ENCODE data around the gene CAND1. TPM values are rescaled to one million over a fixed set of nuclear protein-coding genes. Genes with fewer than 3 reads are reported as not detected.

Gene CAND1
- total RNA-seq, 1 donor from 2014 or later, result 37.1 TPM

DNA sequence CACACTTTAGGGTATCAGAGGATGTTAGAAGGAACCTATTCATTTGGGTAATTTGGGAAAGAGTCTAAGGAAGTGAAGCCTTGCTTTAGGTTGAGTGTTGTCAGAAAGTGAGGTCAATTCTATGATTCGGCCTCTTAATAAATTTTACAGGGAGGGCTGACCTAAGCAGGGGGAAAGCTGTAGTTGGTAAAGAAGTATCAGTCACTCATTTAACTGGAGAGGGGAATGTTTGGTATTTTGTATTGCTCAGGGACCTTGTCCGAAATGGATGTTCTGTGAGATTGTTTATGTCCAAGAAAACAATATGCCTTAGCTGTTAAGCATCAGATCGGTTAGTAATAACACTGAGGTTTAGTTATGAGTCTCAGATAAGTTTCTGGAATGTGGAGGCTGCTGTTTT is 7.3 kb downstream of the CAND1 start:
- ATAC-seq, result no peak
- DNase-seq (ENCODE audit: missing footprints), result no peak
- intact Hi-C loops (cut with DNase I), result no loop called here

DNA sequence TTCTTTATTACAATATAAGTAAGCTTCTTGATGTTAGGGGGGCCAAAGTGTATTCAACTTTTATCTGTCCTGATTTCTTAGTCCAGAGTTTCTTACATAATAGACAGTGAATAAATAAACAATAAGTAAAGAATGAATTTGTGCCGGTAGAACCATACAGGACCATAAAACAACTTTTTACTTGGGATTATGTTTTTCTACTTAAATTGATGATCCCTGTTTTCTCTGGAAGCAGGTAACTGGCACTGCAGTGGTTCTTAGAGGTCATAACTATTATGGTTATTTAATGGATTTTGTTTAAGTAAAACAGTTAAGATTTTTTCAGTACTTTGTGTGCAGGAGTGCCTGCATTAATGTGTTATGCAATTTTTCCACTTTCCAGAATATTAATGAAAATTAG is 10.5 kb downstream of the CAND1 start:
- intact Hi-C loops (cut with DNase I), result no loop called here
- ATAC-seq, result no peak
- DNase-seq (ENCODE audit: missing footprints), result no peak

DNA sequence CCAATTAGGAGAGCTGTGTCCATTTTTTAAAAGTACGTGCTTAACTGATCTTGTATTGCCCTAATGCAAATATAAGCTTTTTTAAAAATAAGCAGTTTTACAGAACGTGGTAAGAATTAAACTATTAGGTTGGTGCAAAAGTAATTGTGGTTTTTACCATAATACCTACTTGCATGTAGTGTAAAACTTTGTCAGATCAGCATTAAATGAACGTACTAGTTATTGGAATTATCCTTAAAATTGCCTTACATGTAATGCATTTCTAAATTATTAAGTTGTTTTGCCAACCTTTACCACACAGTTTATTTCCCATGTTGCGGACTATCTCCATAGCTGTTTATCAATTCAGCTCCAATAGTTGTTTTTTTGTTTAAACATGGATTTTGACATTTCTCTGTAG is 10.9 kb downstream of the CAND1 start:
- intact Hi-C loops (cut with DNase I), result no loop called here
- ATAC-seq (no peak), DNase-seq (ENCODE audit: missing footprints) (no peak)

DNA sequence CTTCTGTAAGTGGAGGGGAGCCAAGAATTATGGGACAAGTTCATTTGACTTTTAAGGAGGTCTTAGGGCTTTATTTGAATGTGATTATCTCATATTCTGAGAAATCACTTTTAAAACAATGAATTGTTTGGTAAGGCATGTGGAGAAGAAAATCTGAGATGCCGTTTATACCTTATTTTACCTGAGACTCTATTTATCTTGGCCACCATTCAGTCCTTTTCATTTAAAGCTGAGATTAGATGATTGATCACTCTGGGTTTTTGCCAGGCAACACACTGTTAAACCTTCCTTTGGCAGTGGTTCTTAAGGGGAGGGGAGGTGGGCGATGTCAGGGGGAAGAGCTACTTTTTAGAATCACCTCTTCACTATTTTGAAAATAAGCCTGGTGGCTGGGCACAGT is 11.4 kb downstream of the CAND1 start:
- intact Hi-C loops (cut with DNase I), result no loop called here
- DNase-seq (ENCODE audit: missing footprints) (no peak), ATAC-seq (no peak)

DNA sequence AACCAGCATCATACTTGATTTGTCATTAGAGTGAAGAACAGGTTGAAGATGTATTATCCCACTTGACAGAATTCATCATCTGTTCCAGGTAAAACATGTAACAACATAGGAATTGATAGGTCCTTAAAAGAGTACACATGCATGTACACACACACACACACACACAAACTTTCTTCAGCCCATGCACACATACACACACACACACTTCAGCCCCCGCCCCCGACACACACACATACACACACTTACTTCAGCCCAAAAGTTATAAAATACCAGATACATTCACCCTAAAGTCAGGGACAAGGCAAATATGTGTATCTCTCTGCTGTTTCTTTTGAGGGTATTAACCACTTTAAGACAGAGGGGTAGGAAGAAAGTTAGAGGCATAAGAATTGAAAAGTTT is 15.4 kb downstream of the CAND1 start:
- ATAC-seq, result no peak

DNA sequence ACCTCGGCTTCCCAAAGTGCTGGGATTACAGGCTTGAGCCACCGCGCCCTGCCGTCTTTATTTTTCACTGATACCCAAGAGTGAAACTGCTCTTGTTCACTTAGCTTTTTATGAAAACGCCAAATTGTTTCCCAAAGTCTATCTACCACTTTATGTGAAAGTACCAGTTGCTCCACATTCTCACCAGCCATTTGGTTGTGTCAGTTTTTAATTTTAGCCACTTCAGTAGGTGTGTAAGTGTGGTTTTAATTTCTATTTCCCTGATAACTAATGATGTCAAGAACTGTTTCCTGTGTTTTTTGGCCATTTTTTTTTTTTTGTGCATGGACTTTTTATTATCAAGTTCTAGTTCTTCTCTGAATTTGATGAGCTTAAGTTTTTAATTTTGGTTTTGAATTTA is 17.1 kb downstream of the CAND1 start:
- intact Hi-C loops (cut with DNase I), result no loop called here
- DNase-seq (ENCODE audit: missing footprints) (no peak), ATAC-seq (no peak)

More for the DNA sequence above, 15.4 kb downstream of the CAND1 start:
- no peak for DNase-seq (ENCODE audit: missing footprints)
- intact Hi-C loops (cut with DNase I), result no loop called here

DNA sequence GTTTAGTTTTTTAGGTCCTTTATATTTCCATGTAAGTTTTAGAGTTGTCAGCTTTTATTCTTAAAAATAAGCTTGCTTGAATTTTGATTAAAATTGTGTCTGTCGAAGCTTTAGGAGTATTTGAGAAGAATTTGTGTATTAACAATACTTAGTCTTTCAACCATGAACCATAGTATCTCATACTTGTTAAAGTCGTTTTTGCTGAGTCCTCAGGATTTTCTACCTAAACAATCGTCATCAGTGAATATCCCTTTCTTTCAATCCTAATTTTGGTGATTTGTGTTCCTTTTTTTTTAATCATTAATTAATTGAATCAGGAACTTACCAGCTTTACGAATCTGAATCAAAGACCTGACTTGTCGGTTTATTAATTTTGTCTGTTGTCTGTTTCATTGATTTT is 18.2 kb downstream of the CAND1 start:
- no peak for ATAC-seq

DNA sequence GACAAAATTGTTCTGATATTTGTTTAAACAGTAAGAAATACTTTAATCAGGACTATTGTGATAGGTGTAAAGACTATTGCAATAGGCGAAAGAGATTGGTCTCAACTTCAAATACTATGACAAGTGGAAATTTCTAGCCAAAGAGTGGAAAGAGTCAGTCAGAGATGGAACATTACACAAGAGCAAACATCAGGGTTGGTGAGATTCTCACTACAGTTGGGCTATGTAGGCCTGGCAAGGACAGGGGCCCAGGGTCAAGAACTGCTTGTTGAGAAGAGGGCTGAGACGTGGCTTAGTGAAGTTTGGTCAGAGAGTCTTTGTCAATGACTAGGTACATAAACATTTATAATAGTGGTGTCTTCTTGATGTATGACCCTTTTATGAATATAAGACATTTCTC is 19.4 kb downstream of the CAND1 start:
- intact Hi-C loops (cut with DNase I), result no loop called here
- DNase-seq (ENCODE audit: missing footprints), result no peak
- ATAC-seq, result no peak

More for the DNA sequence above, 18.2 kb downstream of the CAND1 start:
- DNase-seq (ENCODE audit: missing footprints), result no peak
- intact Hi-C loops (cut with DNase I), result no loop called here

DNA sequence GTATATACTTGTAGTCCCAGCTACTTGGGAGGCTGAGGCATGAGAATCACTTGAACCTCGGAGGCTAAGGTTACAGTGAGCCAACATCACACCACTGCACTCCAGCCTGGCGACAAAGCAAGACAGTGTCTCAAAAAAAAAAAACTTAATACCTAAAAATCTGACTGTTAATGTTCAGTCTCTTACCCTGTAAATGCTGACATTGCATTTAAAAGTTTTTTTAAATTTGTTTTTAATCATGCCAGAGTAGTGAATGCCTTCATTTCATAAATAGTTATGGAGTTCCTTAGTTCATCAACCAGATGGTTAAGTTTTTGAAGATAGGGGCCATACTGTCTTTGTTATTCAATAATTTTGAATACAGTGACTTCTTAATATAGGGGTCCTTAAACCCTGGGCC is 21.2 kb downstream of the CAND1 start:
- intact Hi-C loops (cut with DNase I), result no loop called here
- no peak for ATAC-seq

DNA sequence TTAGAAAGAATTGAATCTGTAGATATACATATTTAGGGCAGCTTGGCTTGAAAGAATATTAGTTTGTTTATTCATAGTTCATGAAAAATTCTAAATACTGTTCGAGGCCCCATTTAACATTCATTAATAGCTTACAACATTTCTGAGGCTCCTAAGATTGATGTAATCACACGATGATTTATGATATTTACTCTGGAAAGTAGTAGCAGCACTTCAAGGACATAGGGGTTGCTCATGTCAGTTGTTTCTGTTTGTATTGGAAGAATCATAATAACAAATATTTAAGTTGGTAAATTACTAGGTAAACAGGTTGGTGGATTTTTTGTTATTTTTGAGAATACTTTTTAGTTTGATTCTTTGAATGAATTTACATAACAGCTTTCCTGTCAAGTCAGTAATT is 30.4 kb downstream of the CAND1 start:
- DNase-seq (ENCODE audit: missing footprints) (no peak), ATAC-seq (no peak)
- intact Hi-C loops (cut with DNase I), result no loop called here

More for the DNA sequence above, 21.2 kb downstream of the CAND1 start:
- DNase-seq (ENCODE audit: missing footprints), result no peak

DNA sequence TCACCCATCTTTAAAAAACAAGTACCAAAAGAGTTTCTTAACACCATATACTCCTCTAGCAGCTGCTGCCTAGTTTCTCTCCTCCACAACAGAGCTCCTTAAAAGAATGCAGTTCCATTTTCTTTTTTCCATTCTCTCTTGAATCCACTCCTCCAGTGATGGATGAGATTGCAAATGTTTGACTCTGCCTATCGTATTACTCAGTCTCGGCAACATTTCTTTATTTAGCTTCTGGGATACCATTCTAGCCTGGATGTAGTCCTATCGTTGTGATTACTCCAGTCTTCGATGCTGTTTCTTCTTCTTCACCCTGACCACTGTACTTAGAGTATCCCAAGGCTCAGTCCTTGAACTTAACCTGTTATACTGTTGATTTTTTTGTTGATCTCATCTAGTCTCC is 30.8 kb downstream of the CAND1 start:
- ATAC-seq (no peak), DNase-seq (ENCODE audit: missing footprints) (no peak)
- intact Hi-C loops (cut with DNase I), result no loop called here

DNA sequence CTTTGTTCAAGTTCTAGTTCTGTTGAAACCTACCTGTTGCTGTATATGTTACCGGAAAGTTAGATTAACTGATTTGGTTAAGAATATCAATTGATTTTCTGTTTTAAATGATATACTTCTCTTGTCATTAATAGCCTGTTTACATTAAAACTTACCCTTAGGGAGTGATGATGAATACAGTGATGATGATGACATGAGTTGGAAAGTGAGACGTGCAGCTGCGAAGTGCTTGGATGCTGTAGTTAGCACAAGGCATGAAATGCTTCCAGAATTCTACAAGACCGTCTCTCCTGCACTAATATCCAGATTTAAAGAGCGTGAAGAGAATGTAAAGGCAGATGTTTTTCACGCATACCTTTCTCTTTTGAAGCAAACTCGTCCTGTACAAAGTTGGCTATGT is 33.0 kb downstream of the CAND1 start:
- intact Hi-C loops (cut with DNase I), result no loop called here
- no peak for DNase-seq (ENCODE audit: missing footprints)
- ATAC-seq, result no peak

DNA sequence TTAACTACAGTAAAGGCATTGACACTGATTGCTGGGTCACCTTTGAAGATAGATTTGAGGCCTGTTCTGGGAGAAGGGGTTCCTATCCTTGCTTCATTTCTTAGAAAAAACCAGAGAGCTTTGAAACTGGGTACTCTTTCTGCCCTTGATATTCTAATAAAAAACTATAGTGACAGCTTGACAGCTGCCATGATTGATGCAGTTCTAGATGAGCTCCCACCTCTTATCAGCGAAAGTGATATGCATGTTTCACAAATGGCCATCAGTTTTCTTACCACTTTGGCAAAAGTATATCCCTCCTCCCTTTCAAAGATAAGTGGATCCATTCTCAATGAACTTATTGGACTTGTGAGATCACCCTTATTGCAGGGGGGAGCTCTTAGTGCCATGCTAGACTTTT is 36.4 kb downstream of the CAND1 start:
- intact Hi-C loops (cut with DNase I), result no loop called here
- no peak for ATAC-seq
- DNase-seq (ENCODE audit: missing footprints), result no peak

DNA sequence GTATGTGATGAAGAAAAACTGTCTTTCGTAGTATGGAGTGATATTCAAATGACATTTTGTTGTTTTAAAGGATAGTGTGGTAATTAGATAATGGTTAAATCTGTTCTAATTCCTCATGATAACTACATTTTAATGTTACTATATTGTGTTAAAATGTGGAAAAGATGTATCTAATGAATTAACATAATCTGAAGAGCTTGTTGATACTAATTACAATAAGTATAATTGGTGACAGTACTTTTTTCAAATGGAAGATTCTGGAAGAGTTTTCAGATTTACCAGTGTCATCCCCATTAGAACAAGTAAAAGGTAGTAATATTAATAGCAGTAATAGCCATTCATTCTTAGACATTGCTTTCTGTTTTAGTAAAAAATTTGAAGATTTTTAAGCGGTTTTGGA is 37.6 kb downstream of the CAND1 start:
- intact Hi-C loops (cut with DNase I), result no loop called here
- DNase-seq (ENCODE audit: missing footprints), result no peak

DNA sequence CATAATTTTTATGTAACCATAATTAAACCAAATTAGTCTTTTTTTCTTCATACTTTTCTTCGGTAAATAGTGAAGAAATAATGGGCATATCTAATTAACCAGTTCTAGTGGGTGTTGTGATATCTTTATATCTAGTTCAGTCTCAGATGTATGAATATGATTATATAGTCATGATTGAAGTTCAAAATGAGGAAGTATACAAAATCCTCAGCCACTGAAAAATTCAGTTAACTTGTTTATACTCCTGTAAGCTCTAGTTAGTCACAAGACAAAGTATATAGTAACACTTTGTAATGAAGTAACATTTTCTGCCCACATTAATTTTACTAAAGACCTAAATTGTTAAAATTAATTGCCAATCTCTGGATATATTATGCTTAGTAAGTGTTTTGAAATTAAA is 46.5 kb downstream of the CAND1 start:
- ATAC-seq (no peak), DNase-seq (ENCODE audit: missing footprints) (no peak)
- intact Hi-C loops (cut with DNase I), result no loop called here

More for the DNA sequence above, 37.6 kb downstream of the CAND1 start:
- no peak for ATAC-seq

DNA sequence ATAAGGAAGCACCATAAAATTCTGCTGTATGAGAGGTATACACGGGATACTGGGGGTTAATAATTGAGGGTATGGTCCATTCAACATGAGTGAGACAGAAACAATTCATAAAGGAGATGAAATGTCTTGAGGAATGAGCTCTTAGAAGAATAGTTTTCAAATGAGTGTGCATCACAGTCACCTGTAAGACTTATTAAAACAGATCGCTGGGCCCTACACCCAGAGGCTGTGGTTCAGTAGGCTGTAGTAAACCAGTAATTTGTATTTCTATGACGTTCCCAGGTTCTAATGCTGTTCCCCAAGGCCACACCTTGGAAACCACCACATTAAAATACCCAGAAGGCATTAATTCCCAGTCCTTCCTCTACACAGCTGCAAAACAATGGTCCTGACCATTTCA is 49.6 kb downstream of the CAND1 start:
- DNase-seq (ENCODE audit: missing footprints) (no peak), ATAC-seq (no peak)
- intact Hi-C loops (cut with DNase I), result no loop called here

DNA sequence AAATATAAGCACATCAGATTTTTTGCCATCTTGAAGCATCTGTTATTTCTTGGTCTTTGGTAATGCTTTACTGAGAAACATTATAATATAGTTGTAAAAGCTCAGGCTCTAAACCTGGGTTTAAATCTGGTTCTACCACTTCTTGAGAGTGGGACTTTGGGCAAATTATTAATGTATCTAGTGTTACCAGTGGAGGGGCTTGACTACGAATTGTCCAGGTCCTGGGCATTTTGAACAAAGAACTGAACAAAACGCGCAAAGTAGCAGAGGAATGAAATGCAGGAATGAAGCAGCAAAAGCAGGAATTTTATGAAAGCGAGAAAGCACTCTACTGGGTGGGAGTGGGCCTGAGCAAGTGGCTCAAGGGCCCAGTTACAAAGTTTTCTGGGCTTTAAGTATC is 50.8 kb downstream of the CAND1 start:
- ATAC-seq, result no peak
- intact Hi-C loops (cut with DNase I), result no loop called here
- no peak for DNase-seq (ENCODE audit: missing footprints)

DNA sequence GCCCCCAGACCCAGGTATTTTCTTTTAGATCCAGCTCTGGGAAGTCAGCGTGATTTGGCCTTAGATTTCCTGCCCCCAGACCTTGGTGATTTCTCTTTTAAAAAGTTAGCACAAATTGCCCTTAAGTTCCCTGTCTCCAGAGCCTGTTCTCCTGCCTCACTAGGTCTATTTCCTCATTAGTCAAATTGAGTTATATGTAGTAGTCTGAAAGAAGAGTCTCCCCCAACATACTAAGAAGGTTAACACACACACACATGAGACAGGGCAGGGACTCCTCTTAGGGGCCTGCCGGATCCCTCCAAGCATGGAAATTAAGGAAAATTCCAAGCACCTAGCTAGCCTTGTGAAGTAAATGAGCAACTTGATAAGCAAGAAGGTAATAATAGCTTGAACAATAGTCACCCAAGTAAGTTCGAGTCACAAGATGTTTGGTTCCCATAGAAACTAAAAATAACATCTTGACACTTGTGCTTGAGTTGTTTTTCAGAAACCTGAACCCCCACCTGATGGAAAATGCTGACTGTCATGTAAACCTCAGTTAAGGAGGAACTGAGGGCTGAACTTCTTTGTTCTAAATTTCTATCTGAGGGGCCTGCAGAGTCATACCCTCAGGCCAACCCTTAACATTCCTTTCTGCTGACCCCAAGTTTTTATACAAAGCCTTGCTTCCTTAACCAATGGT is 51.6 kb downstream of the CAND1 start:
- DNase-seq (ENCODE audit: missing footprints), result no peak
- ATAC-seq, result no peak
- intact Hi-C loops (cut with DNase I), result no loop called here

DNA sequence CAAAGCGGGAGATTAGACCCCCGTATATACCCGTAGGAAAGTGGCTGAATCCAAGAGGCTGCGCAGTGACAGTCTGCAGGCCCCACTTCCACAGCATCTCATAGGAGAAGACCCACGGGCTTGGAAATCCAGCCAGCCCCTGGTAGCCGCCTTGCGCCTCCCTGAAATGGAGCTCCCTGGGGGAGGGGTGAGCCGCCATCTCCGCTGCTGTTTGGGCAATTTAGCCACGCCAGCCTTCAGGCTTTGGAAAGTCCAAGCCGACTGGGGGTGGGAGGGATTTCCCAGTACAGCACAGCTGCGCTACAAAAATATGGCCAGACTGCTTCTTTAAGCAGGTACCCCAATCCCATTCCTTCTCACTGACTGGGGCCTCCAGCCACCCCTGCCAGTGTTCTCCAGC is 53.4 kb downstream of the CAND1 start:
- ATAC-seq (no peak), DNase-seq (ENCODE audit: missing footprints) (no peak)
- intact Hi-C loops (cut with DNase I), result no loop called here

DNA sequence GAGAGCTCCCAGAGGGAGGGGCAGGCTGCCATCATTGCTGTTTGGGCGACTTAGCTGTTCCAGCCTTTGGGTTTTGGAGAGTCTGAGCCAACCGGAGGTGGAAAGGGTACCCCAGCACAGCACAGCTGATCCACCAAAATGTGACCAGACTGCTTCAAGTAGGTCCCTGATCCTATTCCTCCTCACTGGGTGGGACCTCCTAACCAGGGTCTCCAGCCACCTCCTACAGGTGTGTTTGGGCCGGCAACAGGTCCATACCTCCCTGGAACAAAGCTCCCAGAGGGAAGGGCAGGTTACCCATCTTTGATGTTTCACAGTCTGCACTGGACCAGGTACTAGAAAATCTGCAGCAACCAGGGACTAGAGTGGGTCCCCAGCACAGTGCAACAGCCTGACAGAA is 53.8 kb downstream of the CAND1 start:
- no peak for ATAC-seq
- intact Hi-C loops (cut with DNase I), result no loop called here
- DNase-seq (ENCODE audit: missing footprints), result no peak

DNA sequence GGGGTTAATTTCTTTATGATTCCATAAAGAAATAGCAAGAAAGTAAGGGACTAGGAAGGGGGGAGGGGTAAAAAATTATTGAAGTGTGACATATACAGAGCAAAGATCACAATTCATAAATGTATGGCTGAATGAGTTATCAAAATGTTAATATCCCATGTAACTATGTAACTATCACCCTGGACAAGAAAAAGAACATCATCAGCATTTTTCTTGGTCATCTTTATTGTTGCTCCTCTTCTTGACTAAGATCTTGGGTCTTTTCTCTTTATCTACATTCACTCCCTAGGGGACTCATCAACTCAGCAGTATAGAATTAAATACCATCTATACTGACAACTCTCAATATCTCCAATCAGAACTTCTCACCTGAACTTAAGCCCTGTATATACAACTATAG is 57.5 kb downstream of the CAND1 start:
- ATAC-seq, result no peak
- intact Hi-C loops (cut with DNase I), result no loop called here
- no peak for DNase-seq (ENCODE audit: missing footprints)

Data from Right ventricle myocardium inferior (tissue), 1 donor.